ENCODE data around the gene ANKRD10.

- TF ChIP-seq, protein P1, sequence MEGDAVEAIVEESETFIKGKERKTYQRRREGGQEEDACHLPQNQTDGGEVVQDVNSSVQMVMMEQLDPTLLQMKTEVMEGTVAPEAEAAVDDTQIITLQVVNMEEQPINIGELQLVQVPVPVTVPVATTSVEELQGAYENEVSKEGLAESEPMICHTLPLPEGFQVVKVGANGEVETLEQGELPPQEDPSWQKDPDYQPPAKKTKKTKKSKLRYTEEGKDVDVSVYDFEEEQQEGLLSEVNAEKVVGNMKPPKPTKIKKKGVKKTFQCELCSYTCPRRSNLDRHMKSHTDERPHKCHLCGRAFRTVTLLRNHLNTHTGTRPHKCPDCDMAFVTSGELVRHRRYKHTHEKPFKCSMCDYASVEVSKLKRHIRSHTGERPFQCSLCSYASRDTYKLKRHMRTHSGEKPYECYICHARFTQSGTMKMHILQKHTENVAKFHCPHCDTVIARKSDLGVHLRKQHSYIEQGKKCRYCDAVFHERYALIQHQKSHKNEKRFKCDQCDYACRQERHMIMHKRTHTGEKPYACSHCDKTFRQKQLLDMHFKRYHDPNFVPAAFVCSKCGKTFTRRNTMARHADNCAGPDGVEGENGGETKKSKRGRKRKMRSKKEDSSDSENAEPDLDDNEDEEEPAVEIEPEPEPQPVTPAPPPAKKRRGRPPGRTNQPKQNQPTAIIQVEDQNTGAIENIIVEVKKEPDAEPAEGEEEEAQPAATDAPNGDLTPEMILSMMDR (IDR thresholded peaks at IDR 0.05), result no peak
- TF ChIP-seq ZFX (IDR thresholded peaks at IDR 0.05; ENCODE audit: borderline replicate concordance), result no peak
Measured at GRCh38 chr13:110875241-110875640, 39.6 kb downstream of the ANKRD10 start.

All from 22Rv1 (cell line).